Neural progenitor cell (in vitro differentiated cells): ENCODE measurements around the gene PCGF3.

Experiments used
- EZH2 ChIP-seq: fragments of 200-600 bp; sonication (generic); IDR thresholded peaks from 2 replicates; pipeline ENCODE4 v1.6.1; 2017; ENCODE audit warnings: antibody characterized with exemption, mild to moderate bottlenecking, moderate library complexity
- EZH2phosphoT487 ChIP-seq: fragments of 200-600 bp; sonication (generic); IDR thresholded peaks from 2 replicates; pipeline ENCODE4 v1.6.1; 2017; ENCODE audit warnings: antibody characterized with exemption
- TF ChIP-seq, protein P1 (sequence below): fragments of 200-600 bp; sonication (generic); IDR thresholded peaks from 2 replicates; pipeline ENCODE4 v1.5.1; 2017; ENCODE audit warnings: antibody characterized with exemption, mild to moderate bottlenecking

GRCh38 chr4:680928-681645, 24.5 kb upstream of the PCGF3 start:
- TF ChIP-seq EZH2 (no peak), EZH2phosphoT487 (no peak)
- TF ChIP-seq, protein P1, sequence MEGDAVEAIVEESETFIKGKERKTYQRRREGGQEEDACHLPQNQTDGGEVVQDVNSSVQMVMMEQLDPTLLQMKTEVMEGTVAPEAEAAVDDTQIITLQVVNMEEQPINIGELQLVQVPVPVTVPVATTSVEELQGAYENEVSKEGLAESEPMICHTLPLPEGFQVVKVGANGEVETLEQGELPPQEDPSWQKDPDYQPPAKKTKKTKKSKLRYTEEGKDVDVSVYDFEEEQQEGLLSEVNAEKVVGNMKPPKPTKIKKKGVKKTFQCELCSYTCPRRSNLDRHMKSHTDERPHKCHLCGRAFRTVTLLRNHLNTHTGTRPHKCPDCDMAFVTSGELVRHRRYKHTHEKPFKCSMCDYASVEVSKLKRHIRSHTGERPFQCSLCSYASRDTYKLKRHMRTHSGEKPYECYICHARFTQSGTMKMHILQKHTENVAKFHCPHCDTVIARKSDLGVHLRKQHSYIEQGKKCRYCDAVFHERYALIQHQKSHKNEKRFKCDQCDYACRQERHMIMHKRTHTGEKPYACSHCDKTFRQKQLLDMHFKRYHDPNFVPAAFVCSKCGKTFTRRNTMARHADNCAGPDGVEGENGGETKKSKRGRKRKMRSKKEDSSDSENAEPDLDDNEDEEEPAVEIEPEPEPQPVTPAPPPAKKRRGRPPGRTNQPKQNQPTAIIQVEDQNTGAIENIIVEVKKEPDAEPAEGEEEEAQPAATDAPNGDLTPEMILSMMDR = no peak
